Spleen (tissue), 11 donors: ENCODE results near the gene EPHA2. TPM values are rescaled to one million over a fixed set of nuclear protein-coding genes. Genes with fewer than 3 reads are reported as not detected.

ENCODE experiments used
- DNase-seq: peaks from one replicate; pipeline ENCODE4 v3.0.0-alpha.2; 2020
- H3K27ac ChIP-seq, 8 donors: fragments of 200-600 bp; sonication (generic) in 7 of 8; 1 replicate in 4 of 8; 2 replicates in 4 of 8; pipeline versions ENCODE4 v1.5.0 to v1.8.0; 2016 to 2021; ENCODE audit warnings: inconsistent platforms in 4 of 8, mild to moderate bottlenecking in 4 of 8, moderate library complexity in 1 of 8
- H3K27me3 ChIP-seq, 7 donors: fragments of 200-600 bp; sonication (generic) in 6 of 7; replicated peaks in 1 of 7; 1 replicate in 4 of 7; 2 replicates in 3 of 7; pipeline versions ENCODE4 v1.5.0 to v1.8.0; 2016 to 2021; ENCODE audit warnings: inconsistent platforms in 3 of 7, mild to moderate bottlenecking in 1 of 7
- H3K36me3 ChIP-seq, 6 donors: fragments of 200-600 bp; sonication (generic) in 5 of 6; 1 replicate in 4 of 6; 2 replicates in 2 of 6; pipeline versions ENCODE4 v1.5.0 to v1.8.0; 2016 to 2021; ENCODE audit warnings: inconsistent platforms in 2 of 6
- H3K4me1 ChIP-seq, 6 donors: fragments of 200-600 bp; sonication (generic) in 5 of 6; 1 replicate in 3 of 6; 2 replicates in 3 of 6; pipeline versions ENCODE4 v1.5.0 to v1.8.0; 2016 to 2021; ENCODE audit warnings: inconsistent platforms in 3 of 6
- H3K4me3 ChIP-seq, 8 donors: fragments of 200-600 bp; sonication (generic) in 7 of 8; 1 replicate in 4 of 8; 2 replicates in 4 of 8; pipeline versions ENCODE4 v1.5.0 to v1.8.0; 2016 to 2021; ENCODE audit warnings: inconsistent platforms in 4 of 8, mild to moderate bottlenecking in 4 of 8, moderate library complexity in 2 of 8
- H3K9me3 ChIP-seq, 8 donors: fragments of 200-600 bp; sonication (generic) in 7 of 8; 1 replicate in 4 of 8; 2 replicates in 4 of 8; pipeline versions ENCODE4 v1.5.0 to v1.8.0; 2016 to 2021; ENCODE audit warnings: inconsistent platforms in 4 of 8
- CTCF ChIP-seq, 11 experiments: fragments of 200-600 bp in 7 of 11; fragments of 450-650 bp in 4 of 11; sonication (generic) in 4 of 11; IDR thresholded peaks in 8 of 11; conservative IDR thresholded peaks in 3 of 11; 1 replicate in 7 of 11; 2 replicates in 4 of 11; pipeline versions ENCODE4 v1.4.0 to v1.8.0; 2016 to 2021; ENCODE audit warnings: antibody characterized with exemption in 11 of 11, inconsistent platforms in 4 of 11, mild to moderate bottlenecking in 1 of 11
- POLR2A ChIP-seq, 3 donors: fragments of 450-650 bp; IDR thresholded peaks; one replicate each; pipeline ENCODE4 v1.5.1; 2017; ENCODE audit warnings: antibody characterized with exemption in 3 of 3, mild to moderate bottlenecking in 1 of 3
- POLR2AphosphoS5 ChIP-seq, 3 donors: sonication (generic); formaldehyde crosslinking; IDR thresholded peaks; one replicate each; pipeline ENCODE4 v1.5.1; 2017; ENCODE audit warnings: antibody characterized with exemption in 3 of 3
- WGBS, 5 donors: extraction: QIAGEN DNeasy Blood & Tissue Kit in 3 of 5; methylation state at CpG; one replicate each; pipeline versions ENCODE4 v1.1.5 to v1.1.7; 2013 to 2018; 5-methylcytosine and 5-hydroxymethylcytosine counted together
- intact Hi-C: fragments of 100-400 bp; cut with DNase I; formaldehyde crosslinking; loops from one replicate; pipeline ENCODE4 v1.15.0; 2023; ENCODE audit warnings: low total_unique reads
- polyA plus RNA-seq, 3 donors: library from polyadenylated mRNA; stranded (reverse); fragments of 200-250 nt; gene quantifications; one replicate each; pipeline ENCODE4 v1.2.1, GENCODE V29; 2013
- total RNA-seq, 7 donors: library from RNA; depleted of rRNA in 3 of 7; stranded (reverse); fragments of >200 nt in 3 of 7; fragmentation: NEBNext Ultra II Directional in 4 of 7; extraction: Animal tissue kit (Norgen Biotek cat#: 25700) in 4 of 7; gene quantifications; one replicate each; pipeline versions ENCODE4 v1.1.0 to v1.2.1, GENCODE V29; 2016 to 2021
- donor health status: healthy with polysubstance abuse.
- donor health status: DM: no; HTN: no; CAD: no; lungs with moderate emphysema.
- donor health status: DM: no; HTN: no; CAD: no.
- donor health status: Bipolar disorder and iron deficiency.
- donor health status: healthy.
- donor health status: DM: no; HTN: no; CAD: no.
- donor health status: DM: yes; HTN: yes; CAD: no.

Gene EPHA2
- total and polyA plus RNA-seq, 10 donors: 2.0 to 35.7 (median 14.8) TPM

- no peak for TF ChIP-seq CTCF (IDR thresholded peaks at IDR 0.05 in 8 of 11, conservative IDR thresholded peaks at IDR 0.05 in 3 of 11)
- TF ChIP-seq POLR2A (IDR thresholded peaks at IDR 0.05): no peak
- TF ChIP-seq POLR2AphosphoS5 (IDR thresholded peaks at IDR 0.05): no peak
- no peak for DNase-seq
- no peaks in the 10 kb centered on the region for H3K9me3 ChIP-seq
- H3K36me3 ChIP-seq: no peaks in the 10 kb centered on the region
- intact Hi-C loops: no loop called here
- 80 to 92% (median 87%) methylated on average over 13 of the region's 13 CpGs for WGBS, 5 donors
- H3K4me1 ChIP-seq: peaks cover 0 to 37% (median 18%) of the 10 kb centered on the region in 6 donors
- peak overlapping the region in 3 of 8 donors; percentile 78 to 84 (median 83) for H3K27ac ChIP-seq
- H3K4me3 ChIP-seq: no peak overlapping the region
- H3K27me3 ChIP-seq: peaks cover 0 to 6% (median 0%) of the 10 kb centered on the region in 7 donors
Observed at GRCh38 chr1:16180291-16180824, 24.5 kb upstream of the EPHA2 start.

GRCh38 chr1:16178596-16179497, 23.0 kb upstream of the EPHA2 start:
- no peak for TF ChIP-seq CTCF (IDR thresholded peaks at IDR 0.05 in 8 of 11, conservative IDR thresholded peaks at IDR 0.05 in 3 of 11)
- TF ChIP-seq POLR2A (IDR thresholded peaks at IDR 0.05): no peak
- no peak for TF ChIP-seq POLR2AphosphoS5 (IDR thresholded peaks at IDR 0.05)
- Histone ChIP-seq H3K4me3 (no peak overlapping the region), H3K4me1 (peaks cover 4 to 52% (median 30%) of the 10 kb centered on the region in 6 donors), H3K27me3 (peaks cover 0 to 16% (median 0%) of the 10 kb centered on the region in 7 donors), H3K27ac (peak overlapping the region in 1 of 8 donors; percentile 4), H3K9me3 (no peaks in the 10 kb centered on the region), H3K36me3 (no peaks in the 10 kb centered on the region)
- WGBS, 5 donors: 88 to 93% (median 89%) methylated on average over 19 of the region's 19 CpGs
- intact Hi-C loops: no loop called here
- DNase-seq: no peak

- Histone ChIP-seq H3K4me3 (no peak overlapping the region), H3K9me3 (no peaks in the 10 kb centered on the region), H3K36me3 (no peaks in the 10 kb centered on the region), H3K27me3 (peaks cover 0 to 20% (median 0%) of the 10 kb centered on the region in 7 donors), H3K27ac (peak overlapping the region in 6 of 8 donors; percentile 64 to 82 (median 73)), H3K4me1 (peaks cover 11 to 60% (median 38%) of the 10 kb centered on the region in 6 donors)
- no peak for DNase-seq
- intact Hi-C loops: no loop called here
- TF ChIP-seq CTCF (IDR thresholded peaks at IDR 0.05 in 8 of 11, conservative IDR thresholded peaks at IDR 0.05 in 3 of 11) (no peak), POLR2AphosphoS5 (IDR thresholded peaks at IDR 0.05) (no peak), POLR2A (IDR thresholded peaks at IDR 0.05) (no peak)
- WGBS, 5 donors: 91 to 100% (median 94%) methylated on average over 2 to 4 of the region's 4 CpGs
Observed at GRCh38 chr1:16177306-16177705, 21.4 kb upstream of the EPHA2 start.

GRCh38 chr1:16176653-16177052, 20.8 kb upstream of the EPHA2 start:
- Histone ChIP-seq H3K27ac (peak overlapping the region in 7 of 8 donors; percentile 51 to 82 (median 72)), H3K4me1 (peaks cover 11 to 55% (median 36%) of the 10 kb centered on the region in 6 donors), H3K9me3 (no peaks in the 10 kb centered on the region), H3K27me3 (peaks cover 0 to 23% (median 0%) of the 10 kb centered on the region in 7 donors), H3K4me3 (no peak overlapping the region), H3K36me3 (no peaks in the 10 kb centered on the region)
- no peak for DNase-seq
- intact Hi-C loops: no loop called here
- no peak for TF ChIP-seq CTCF (IDR thresholded peaks at IDR 0.05 in 8 of 11, conservative IDR thresholded peaks at IDR 0.05 in 3 of 11)
- no peak for TF ChIP-seq POLR2AphosphoS5 (IDR thresholded peaks at IDR 0.05)
- no peak for TF ChIP-seq POLR2A (IDR thresholded peaks at IDR 0.05)
- 64 to 89% (median 76%) methylated on average over 6 to 7 of the region's 7 CpGs for WGBS, 5 donors
